Left ventricle myocardium inferior (tissue), 1 donor: Measurements from ENCODE around the gene HNMT. TPM values are rescaled to one million over a fixed set of nuclear protein-coding genes. Genes with fewer than 3 reads are reported as not detected.

Experiments
- DNase-seq: peaks from one replicate; pipeline ENCODE4 v3.0.0-alpha.2; 2020
- H3K27ac ChIP-seq: fragments of 200-600 bp; replicated peaks from 2 replicates; pipeline ENCODE4 v1.8.0; 2021
- H3K27me3 ChIP-seq: fragments of 200-600 bp; 2 replicates; pipeline ENCODE4 v1.8.0; 2021; ENCODE audit warnings: low read depth
- H3K36me3 ChIP-seq: fragments of 200-600 bp; 2 replicates; pipeline ENCODE4 v1.8.0; 2021
- H3K4me1 ChIP-seq: fragments of 200-600 bp; 2 replicates; pipeline ENCODE4 v1.8.0; 2021
- H3K4me3 ChIP-seq: fragments of 200-600 bp; 2 replicates; pipeline ENCODE4 v1.8.0; 2021; ENCODE audit warnings: mild to moderate bottlenecking, moderate library complexity
- H3K9me3 ChIP-seq: fragments of 200-600 bp; replicated peaks from 2 replicates; pipeline ENCODE4 v1.8.0; 2021
- CTCF ChIP-seq: fragments of 200-600 bp; IDR thresholded peaks from 2 replicates; pipeline ENCODE4 v1.8.0; 2021; ENCODE audit warnings: antibody characterized with exemption, mild to moderate bottlenecking, borderline replicate concordance
- intact Hi-C: fragments of 100-400 bp; cut with micrococcal nuclease; formaldehyde crosslinking; loops from one replicate; pipeline ENCODE4 v1.11.0; 2022
- total RNA-seq: library from RNA; stranded (reverse); fragmentation: NEBNext Ultra II Directional; extraction: Animal tissue kit (Norgen Biotek cat#: 25700); gene quantifications from one replicate; pipeline ENCODE4 v1.2.1, GENCODE V29; 2021
- donor health status: DM: no; HTN: yes; CAD: no; lungs with severe emphysema.

The HNMT gene
- total RNA-seq, 1 donor from 2014 or later: 11.7 TPM

- H3K27me3 ChIP-seq: no peaks in the 10 kb centered on the region
- H3K27ac ChIP-seq: no peak overlapping the region
- H3K4me3 ChIP-seq: no peak overlapping the region
- no peak for TF ChIP-seq CTCF
- H3K36me3 ChIP-seq: no peaks in the 10 kb centered on the region
- DNase-seq: no peak
- no peaks in the 10 kb centered on the region for H3K4me1 ChIP-seq
- intact Hi-C loops: no loop called here
- H3K9me3 ChIP-seq: no peaks in the 10 kb centered on the region
These were observed 51.2 kb downstream of the HNMT start for GRCh38 chr2:138015494-138015893.

GRCh38 chr2:138016351-138017087 is 52.2 kb downstream of the HNMT start:
- Histone ChIP-seq H3K36me3 (no peaks in the 10 kb centered on the region), H3K9me3 (no peaks in the 10 kb centered on the region), H3K4me3 (no peak overlapping the region), H3K4me1 (no peaks in the 10 kb centered on the region), H3K27ac (no peak overlapping the region), H3K27me3 (no peaks in the 10 kb centered on the region)
- DNase-seq: no peak
- TF ChIP-seq CTCF: no peak
- intact Hi-C loops: no loop called here

GRCh38 chr2:138017824-138018223 is 53.6 kb downstream of the HNMT start:
- TF ChIP-seq CTCF: no peak

GRCh38 chr2:138018866-138019688 is 54.8 kb downstream of the HNMT start:
- DNase-seq: no peak
- intact Hi-C loops: no loop called here
- Histone ChIP-seq H3K4me3 (no peak overlapping the region), H3K9me3 (no peaks in the 10 kb centered on the region), H3K27me3 (no peaks in the 10 kb centered on the region), H3K36me3 (no peaks in the 10 kb centered on the region), H3K27ac (no peak overlapping the region), H3K4me1 (no peaks in the 10 kb centered on the region)
- no peak for TF ChIP-seq CTCF

More at GRCh38 chr2:138017824-138018223, 53.6 kb downstream of the HNMT start:
- Histone ChIP-seq H3K36me3 (no peaks in the 10 kb centered on the region), H3K27ac (no peak overlapping the region), H3K9me3 (no peaks in the 10 kb centered on the region), H3K4me1 (no peaks in the 10 kb centered on the region), H3K27me3 (no peaks in the 10 kb centered on the region), H3K4me3 (no peak overlapping the region)
- no peak for DNase-seq
- intact Hi-C loops: no loop called here

- no peak overlapping the region for H3K27ac ChIP-seq
- H3K4me3 ChIP-seq: no peak overlapping the region
- no peaks in the 10 kb centered on the region for H3K9me3 ChIP-seq
- intact Hi-C loops: no loop called here
- H3K27me3 ChIP-seq: no peaks in the 10 kb centered on the region
- H3K36me3 ChIP-seq: no peaks in the 10 kb centered on the region
- no peaks in the 10 kb centered on the region for H3K4me1 ChIP-seq
- TF ChIP-seq CTCF: no peak
- no peak for DNase-seq
These were observed 56.2 kb downstream of the HNMT start for GRCh38 chr2:138020432-138020831.
